D721Med (cell line): ENCODE data around the gene MORN4.
"Not testable (repeated sequence)": the region's sequence is repeated elsewhere in the genome, so short reads cannot be mapped to it uniquely, and the experiment has no call there.

ENCODE experiments used
- DNase-seq: peaks from one replicate; pipeline ENCODE4 v3.0.0; 2011; ENCODE audit warnings: low spot score; ENCODE audit not compliant: insufficient read length
- FAIRE-seq: peaks from 2 replicates; lab custom pipeline; 2011; peaks lifted over from hg19 to GRCh38; lab: Jason Lieb, UNC
- CTCF ChIP-seq: IDR thresholded peaks from 2 replicates; pipeline ENCODE4 v1.5.1; 2012; ENCODE audit warnings: mild to moderate bottlenecking, control low read depth; ENCODE audit not compliant: insufficient read depth; ENCODE audit errors: missing control alignments

Gene MORN4

GRCh38 chr10:97580421-97581367 lies 52.6 kb downstream of the MORN4 start:
- TF ChIP-seq CTCF, result no peak
- FAIRE-seq (no peak), DNase-seq (no peak)

GRCh38 chr10:97578171-97578844 lies 55.0 kb downstream of the MORN4 start:
- DNase-seq (no peak), FAIRE-seq (no peak)
- no peak for TF ChIP-seq CTCF

- DNase-seq (no peak), FAIRE-seq (no peak)
- TF ChIP-seq CTCF, result no peak
These were observed 55.6 kb downstream of the MORN4 start for GRCh38 chr10:97577701-97578100.

GRCh38 chr10:97576487-97576886 lies 56.8 kb downstream of the MORN4 start:
- not testable (repeated sequence) for FAIRE-seq, DNase-seq

GRCh38 chr10:97575127-97575668 lies 58.1 kb downstream of the MORN4 start:
- no peak for DNase-seq
- FAIRE-seq, result no peak
- no peak for TF ChIP-seq CTCF

GRCh38 chr10:97574374-97575126 lies 58.8 kb downstream of the MORN4 start:
- TF ChIP-seq CTCF, result no peak
- FAIRE-seq (no peak), DNase-seq (no peak)

- FAIRE-seq, result no peak
- TF ChIP-seq CTCF, result no peak
These were observed 59.6 kb downstream of the MORN4 start for GRCh38 chr10:97573672-97574071.

More at GRCh38 chr10:97573672-97574071, 59.6 kb downstream of the MORN4 start:
- DNase-seq, result no peak
